Duodenal mucosa (tissue), 2 donors: Measurements from ENCODE around the gene INTS2.

Experiments
- H3K27ac ChIP-seq: one replicate; pipeline ENCODE4 v1.7.0; 2013; ENCODE audit warnings: low read depth, low read length
- H3K27me3 ChIP-seq, 2 donors: one replicate each; pipeline ENCODE4 v1.7.0; 2013; ENCODE audit warnings: low read length in 2 of 2, control low read depth in 1 of 2; ENCODE audit not compliant: insufficient read depth in 2 of 2, control insufficient read depth in 1 of 2
- H3K36me3 ChIP-seq, 2 donors: one replicate each; pipeline ENCODE4 v1.7.0; 2013; ENCODE audit warnings: low read length in 2 of 2, control low read depth in 1 of 2; ENCODE audit not compliant: insufficient read depth in 2 of 2, control insufficient read depth in 1 of 2
- H3K4me1 ChIP-seq, 2 donors: one replicate each; pipeline ENCODE4 v1.7.0; 2013; ENCODE audit warnings: low read length in 2 of 2, control low read depth in 1 of 2; ENCODE audit not compliant: insufficient read depth in 2 of 2, control insufficient read depth in 1 of 2
- H3K4me3 ChIP-seq, 2 donors: one replicate each; pipeline ENCODE4 v1.7.0; 2013; ENCODE audit warnings: low read length in 2 of 2, low read depth in 1 of 2
- H3K9ac ChIP-seq, 2 donors: one replicate each; pipeline ENCODE4 v1.7.0; 2013; ENCODE audit warnings: low read length in 2 of 2, low read depth in 1 of 2
- H3K9me3 ChIP-seq, 2 donors: one replicate each; pipeline ENCODE4 v1.7.0; 2013; ENCODE audit warnings: low read length in 2 of 2, control low read depth in 1 of 2; ENCODE audit not compliant: control insufficient read depth in 1 of 2

The INTS2 gene

GRCh38 chr17:61927208-61928100 is at the start of gene INTS2:
Gene INTS2 (minus strand): TSS chr17:61927982. CDS start chr17:61926644, 1,338 bp downstream.
- peak within 1 kb of the TSS; percentile 72 for H3K27ac ChIP-seq
- peaks cover 2 to 12% of the 10 kb centered on the region in 2 donors for H3K36me3 ChIP-seq
- H3K27me3 ChIP-seq = no peaks in the 10 kb centered on the region
- peak within 1 kb of the TSS; percentile 53 to 69 for H3K9ac ChIP-seq
- peaks cover 11 to 14% of the 10 kb centered on the region in 2 donors for H3K4me1 ChIP-seq
- H3K9me3 ChIP-seq = no peaks in the 10 kb centered on the region
- peak within 1 kb of the TSS; percentile 80 to 89 for H3K4me3 ChIP-seq

GRCh38 chr17:61974115-61974514 is 46.3 kb upstream of the INTS2 start:
- no peak overlapping the region for H3K27ac ChIP-seq
- peaks cover 0 to 43% of the 10 kb centered on the region in 2 donors for H3K36me3 ChIP-seq
- H3K27me3 ChIP-seq = no peaks in the 10 kb centered on the region
- no peaks in the 10 kb centered on the region for H3K4me1 ChIP-seq
- H3K4me3 ChIP-seq = no peak overlapping the region
- H3K9ac ChIP-seq = no peak overlapping the region
- no peaks in the 10 kb centered on the region for H3K9me3 ChIP-seq

- Histone ChIP-seq H3K36me3 (peaks cover 10 to 45% of the 10 kb centered on the region in 2 donors), H3K4me3 (no peak overlapping the region), H3K4me1 (no peaks in the 10 kb centered on the region), H3K27ac (no peak overlapping the region), H3K9ac (no peak overlapping the region), H3K27me3 (no peaks in the 10 kb centered on the region), H3K9me3 (no peaks in the 10 kb centered on the region)
These were observed 44.5 kb upstream of the INTS2 start for GRCh38 chr17:61972311-61972710.

- H3K9me3 ChIP-seq = no peaks in the 10 kb centered on the region
- H3K36me3 ChIP-seq = peaks cover 19 to 62% of the 10 kb centered on the region in 2 donors
- no peak overlapping the region for H3K4me3 ChIP-seq
- H3K4me1 ChIP-seq = no peaks in the 10 kb centered on the region
- H3K27me3 ChIP-seq = no peaks in the 10 kb centered on the region
- no peak overlapping the region for H3K27ac ChIP-seq
- H3K9ac ChIP-seq = no peak overlapping the region
These were observed 42.2 kb upstream of the INTS2 start for GRCh38 chr17:61970030-61970429.

GRCh38 chr17:61968757-61969156 is 41.0 kb upstream of the INTS2 start:
- Histone ChIP-seq H3K4me1 (no peaks in the 10 kb centered on the region), H3K27ac (no peak overlapping the region), H3K27me3 (no peaks in the 10 kb centered on the region), H3K9me3 (no peaks in the 10 kb centered on the region), H3K4me3 (no peak overlapping the region), H3K36me3 (peaks cover 25 to 69% of the 10 kb centered on the region in 2 donors), H3K9ac (no peak overlapping the region)

- Histone ChIP-seq H3K4me1 (no peaks in the 10 kb centered on the region), H3K27ac (no peak overlapping the region), H3K27me3 (no peaks in the 10 kb centered on the region), H3K4me3 (no peak overlapping the region), H3K9ac (no peak overlapping the region), H3K9me3 (no peaks in the 10 kb centered on the region), H3K36me3 (peaks cover 30 to 77% of the 10 kb centered on the region in 2 donors)
These were observed 39.9 kb upstream of the INTS2 start for GRCh38 chr17:61967729-61968128.

GRCh38 chr17:61966191-61966590 is 38.4 kb upstream of the INTS2 start:
- Histone ChIP-seq H3K4me1 (no peaks in the 10 kb centered on the region), H3K36me3 (peaks cover 39 to 80% of the 10 kb centered on the region in 2 donors), H3K27ac (no peak overlapping the region), H3K4me3 (no peak overlapping the region), H3K9me3 (no peaks in the 10 kb centered on the region), H3K27me3 (no peaks in the 10 kb centered on the region), H3K9ac (no peak overlapping the region)

GRCh38 chr17:61955619-61956018 is 27.8 kb upstream of the INTS2 start:
- Histone ChIP-seq H3K4me1 (no peaks in the 10 kb centered on the region), H3K4me3 (no peak overlapping the region), H3K27ac (no peak overlapping the region), H3K9me3 (no peaks in the 10 kb centered on the region), H3K36me3 (peaks cover 42 to 73% of the 10 kb centered on the region in 2 donors), H3K27me3 (no peaks in the 10 kb centered on the region), H3K9ac (no peak overlapping the region)

- no peak overlapping the region for H3K4me3 ChIP-seq
- H3K9me3 ChIP-seq = no peaks in the 10 kb centered on the region
- H3K27me3 ChIP-seq = no peaks in the 10 kb centered on the region
- H3K9ac ChIP-seq = no peak overlapping the region
- no peaks in the 10 kb centered on the region for H3K4me1 ChIP-seq
- no peak overlapping the region for H3K27ac ChIP-seq
- peaks cover 39 to 76% of the 10 kb centered on the region in 2 donors for H3K36me3 ChIP-seq
These were observed 19.7 kb upstream of the INTS2 start for GRCh38 chr17:61947367-61948078.

GRCh38 chr17:61946359-61946758 is 18.6 kb upstream of the INTS2 start:
- Histone ChIP-seq H3K9ac (no peak overlapping the region), H3K4me1 (no peaks in the 10 kb centered on the region), H3K27me3 (no peaks in the 10 kb centered on the region), H3K27ac (no peak overlapping the region), H3K9me3 (no peaks in the 10 kb centered on the region), H3K36me3 (peaks cover 35 to 66% of the 10 kb centered on the region in 2 donors), H3K4me3 (no peak overlapping the region)
